AG04450 (cell line): ENCODE measurements around the gene PTBP1. TPM values are rescaled to one million over a fixed set of nuclear protein-coding genes. Genes with fewer than 3 reads are reported as not detected.

Experiments used
- CTCF ChIA-PET: fragments of 300-600, 350-600 bp; formaldehyde crosslinking; extraction: SDS; loops from one replicate; lab custom pipeline; 2022; ENCODE audit warnings: antibody characterized with exemption, inconsistent platforms; lab: Charles Lee
- POLR2A ChIA-PET: fragments of 350-600 bp; formaldehyde crosslinking; extraction: SDS; loops from one replicate; lab custom pipeline; 2021; ENCODE audit warnings: antibody characterized with exemption, inconsistent platforms; lab: Yijun Ruan, JAX
- DNase-seq: peaks from one replicate; pipeline ENCODE4 v3.0.0-alpha.2; 2011; ENCODE audit warnings: low read depth, low spot score
- H3K27ac ChIP-seq: one replicate; pipeline ENCODE4 v1.5.1; 2012; ENCODE audit warnings: low read depth, low read length, control low read depth
- H3K27me3 ChIP-seq: one replicate; pipeline ENCODE4 v1.6.0; 2012; ENCODE audit warnings: low read length; ENCODE audit not compliant: control insufficient read depth, insufficient read depth
- H3K4me3 ChIP-seq: 2 replicates; pipeline ENCODE4 v1.5.1; 2011; ENCODE audit warnings: mild to moderate bottlenecking, low read depth, low read length, control low read depth
- H3K9me3 ChIP-seq: 2 replicates; pipeline ENCODE4 v1.5.1; 2012; ENCODE audit warnings: low read length; ENCODE audit not compliant: control insufficient read depth, insufficient read depth
- polyA plus RNA-seq: library from polyadenylated mRNA; depleted of rRNA; stranded (reverse); fragments of >200 nt; gene quantifications from 2 replicates; pipeline ENCODE4 v1.2.3, GENCODE V29; 2011
- TF ChIP-seq, protein P1 (sequence below): IDR thresholded peaks from 2 replicates; pipeline ENCODE4 v1.5.1; 2011; ENCODE audit warnings: low read depth, low read length, control low read depth, inconsistent platforms

The PTBP1 gene
- polyA plus RNA-seq, 1 experiment: 141 TPM

DNA sequence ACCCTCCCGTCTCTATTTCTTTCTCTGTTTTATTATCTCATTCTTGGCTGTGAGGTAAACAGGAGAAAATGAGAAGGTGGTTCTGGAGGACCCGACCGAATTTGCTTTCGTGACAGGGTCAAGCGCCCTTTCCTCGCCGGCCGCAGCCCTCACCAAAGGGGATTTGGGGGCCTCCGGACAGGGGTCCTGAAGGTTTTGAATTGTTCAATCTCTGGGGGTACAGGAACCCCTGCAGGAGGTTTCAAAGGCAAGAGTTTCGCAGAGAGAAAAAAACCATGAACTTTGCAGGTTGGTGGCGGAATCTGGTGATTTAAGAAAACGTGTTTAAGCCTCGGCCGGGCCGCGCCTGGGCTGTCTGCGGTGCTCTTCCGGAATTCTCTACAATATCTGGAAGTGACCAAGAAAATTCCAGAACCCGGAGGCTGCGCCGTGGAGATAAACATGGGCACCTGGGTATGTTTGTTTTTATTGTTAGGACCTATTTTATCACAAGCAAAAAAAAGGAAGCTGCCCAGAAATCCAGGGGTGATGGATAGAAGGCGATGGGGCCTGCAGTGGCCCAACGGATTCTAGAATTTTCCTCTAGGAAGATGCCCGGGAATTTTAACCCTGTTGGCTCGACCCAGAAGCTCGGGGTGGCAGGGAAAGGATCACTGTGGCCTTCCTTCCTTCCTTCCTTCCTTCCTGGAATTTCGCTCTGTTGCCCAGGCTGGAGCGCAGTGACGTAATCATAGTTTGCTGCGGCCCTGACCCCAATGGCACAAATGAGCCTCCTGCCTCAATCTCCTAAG is 14.2 kb upstream of the PTBP1 start:
- Histone ChIP-seq H3K4me3 (no peak overlapping the region; the same call in 1 of the 2 replicates), H3K27me3 (no peaks in the 10 kb centered on the region), H3K9me3 (peaks cover 4% of the 10 kb centered on the region; the same call in 1 of the 2 replicates), H3K27ac (no peak overlapping the region)
- POLR2A ChIA-PET: no interaction called here
- no peak for DNase-seq
- CTCF ChIA-PET: interaction anchor here (0.7 kb wide), 1 partner anchor 267 kb away, joined by 4 read pairs; no protein-coding TSS in a partner anchor
- TF ChIP-seq, protein P1, sequence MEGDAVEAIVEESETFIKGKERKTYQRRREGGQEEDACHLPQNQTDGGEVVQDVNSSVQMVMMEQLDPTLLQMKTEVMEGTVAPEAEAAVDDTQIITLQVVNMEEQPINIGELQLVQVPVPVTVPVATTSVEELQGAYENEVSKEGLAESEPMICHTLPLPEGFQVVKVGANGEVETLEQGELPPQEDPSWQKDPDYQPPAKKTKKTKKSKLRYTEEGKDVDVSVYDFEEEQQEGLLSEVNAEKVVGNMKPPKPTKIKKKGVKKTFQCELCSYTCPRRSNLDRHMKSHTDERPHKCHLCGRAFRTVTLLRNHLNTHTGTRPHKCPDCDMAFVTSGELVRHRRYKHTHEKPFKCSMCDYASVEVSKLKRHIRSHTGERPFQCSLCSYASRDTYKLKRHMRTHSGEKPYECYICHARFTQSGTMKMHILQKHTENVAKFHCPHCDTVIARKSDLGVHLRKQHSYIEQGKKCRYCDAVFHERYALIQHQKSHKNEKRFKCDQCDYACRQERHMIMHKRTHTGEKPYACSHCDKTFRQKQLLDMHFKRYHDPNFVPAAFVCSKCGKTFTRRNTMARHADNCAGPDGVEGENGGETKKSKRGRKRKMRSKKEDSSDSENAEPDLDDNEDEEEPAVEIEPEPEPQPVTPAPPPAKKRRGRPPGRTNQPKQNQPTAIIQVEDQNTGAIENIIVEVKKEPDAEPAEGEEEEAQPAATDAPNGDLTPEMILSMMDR: no peak

DNA sequence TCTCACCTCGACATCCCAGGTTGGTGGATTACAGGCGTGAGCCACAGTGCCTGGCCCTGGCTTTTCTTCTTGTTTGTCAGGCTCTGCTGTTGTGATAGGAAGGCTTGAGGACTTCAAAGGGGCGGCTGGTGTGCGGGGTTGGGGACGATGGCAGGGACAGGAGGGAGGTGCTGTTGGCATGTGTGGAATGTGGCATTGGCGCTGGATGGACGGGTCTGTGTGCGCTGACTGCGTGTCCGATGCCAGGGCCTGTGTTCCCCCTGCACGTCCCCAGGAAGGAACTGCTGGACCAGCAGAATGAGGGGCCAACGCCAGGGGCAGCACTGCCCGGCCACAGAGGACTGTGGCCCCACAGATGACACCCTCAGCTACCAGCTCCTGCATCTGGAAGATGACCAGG is 12.7 kb upstream of the PTBP1 start:
- Histone ChIP-seq H3K4me3 (no peak overlapping the region), H3K27ac (no peak overlapping the region), H3K27me3 (no peaks in the 10 kb centered on the region), H3K9me3 (peaks cover 1% of the 10 kb centered on the region; the same call in 1 of the 2 replicates)
- TF ChIP-seq, protein P1: no peak
- DNase-seq: no peak
- POLR2A ChIA-PET: interaction anchor here (0.7 kb wide), 1 partner anchor 12 kb away, joined by 3 read pairs; the partner anchor contains the start of gene PTBP1
- CTCF ChIA-PET: no interaction called here

DNA sequence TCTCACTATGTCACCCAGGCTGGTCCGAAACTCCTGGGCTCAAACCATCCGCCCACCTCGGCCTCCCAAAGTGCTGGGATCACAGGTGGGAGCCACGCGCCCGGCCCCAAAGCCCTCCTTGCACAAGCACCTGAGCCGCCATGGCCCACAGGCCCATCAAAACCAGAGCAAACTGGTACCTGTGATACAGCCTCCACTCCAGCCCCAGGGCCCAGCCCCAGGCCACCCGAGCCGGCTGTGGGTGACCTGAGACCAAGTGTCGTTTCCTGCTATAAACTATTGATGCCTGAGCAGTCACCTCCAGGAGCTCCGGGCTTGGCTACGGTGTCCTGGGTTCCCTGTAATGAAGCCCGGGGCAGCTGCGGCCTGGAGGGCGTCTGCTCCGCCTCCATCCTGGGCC is 9.7 kb upstream of the PTBP1 start:
- Histone ChIP-seq H3K4me3 (no peak overlapping the region), H3K27me3 (no peaks in the 10 kb centered on the region), H3K27ac (no peak overlapping the region), H3K9me3 (no peaks in the 10 kb centered on the region; the same call in 1 of the 2 replicates)
- CTCF ChIA-PET: no interaction called here
- TF ChIP-seq, protein P1: no peak
- POLR2A ChIA-PET: no interaction called here
- DNase-seq: no peak

DNA sequence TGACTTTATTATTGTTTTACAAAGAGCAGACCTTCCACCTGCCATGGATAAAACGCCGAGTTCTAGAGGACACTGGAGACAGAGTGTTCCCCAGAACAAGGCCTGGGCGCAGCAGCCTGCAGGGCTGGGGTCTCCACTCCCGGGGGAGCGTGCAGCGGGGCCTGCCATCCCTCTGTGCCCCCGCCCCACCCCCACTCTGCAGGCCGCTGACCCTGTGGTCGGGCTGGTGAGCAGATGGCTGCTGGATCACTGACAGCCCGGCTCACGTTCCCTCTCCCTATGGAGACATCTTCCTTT is 8.6 kb upstream of the PTBP1 start:
- POLR2A ChIA-PET: no interaction called here
- H3K27ac ChIP-seq: no peak overlapping the region
- H3K9me3 ChIP-seq: no peaks in the 10 kb centered on the region; the same call in 1 of the 2 replicates
- H3K4me3 ChIP-seq: no peak overlapping the region
- CTCF ChIA-PET: no interaction called here
- H3K27me3 ChIP-seq: no peaks in the 10 kb centered on the region
- no peak for DNase-seq
- TF ChIP-seq, protein P1: no peak

DNA sequence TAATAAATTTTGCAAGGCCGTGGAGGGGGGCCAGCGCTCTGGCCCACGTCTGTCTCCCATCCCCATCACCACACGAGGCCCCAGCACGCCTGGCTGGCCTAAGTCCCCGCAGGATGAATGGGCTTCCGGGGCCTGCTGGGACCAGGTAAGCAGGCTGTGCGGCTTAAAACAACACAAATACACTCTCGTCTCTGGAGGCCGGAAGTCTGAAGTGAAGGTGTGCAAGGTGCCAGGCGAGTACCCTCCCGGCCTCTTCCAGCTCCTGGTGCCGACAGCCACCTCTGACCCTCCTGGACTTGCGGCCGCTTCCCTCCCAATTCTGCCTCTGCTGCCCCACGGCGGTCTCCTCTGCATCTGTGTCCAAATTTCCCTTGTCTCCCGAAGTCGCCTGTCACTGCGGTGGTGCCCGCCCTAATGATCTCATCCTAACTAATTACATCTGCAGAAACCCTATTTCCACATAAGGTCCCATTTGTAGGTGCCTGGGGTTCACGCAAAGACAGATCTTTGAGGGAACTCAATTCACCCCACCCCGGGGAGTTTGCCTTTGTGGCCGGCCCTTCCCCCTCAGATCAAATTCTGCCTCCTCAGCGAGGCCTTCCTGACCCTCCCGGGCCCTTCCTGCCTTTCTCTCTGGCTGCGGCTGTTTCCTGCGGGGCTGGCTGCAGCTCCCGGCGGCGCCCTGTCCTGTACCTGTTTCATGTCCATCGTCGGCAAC is 8.1 kb upstream of the PTBP1 start:
- Histone ChIP-seq H3K4me3 (no peak overlapping the region), H3K27me3 (no peaks in the 10 kb centered on the region), H3K27ac (no peak overlapping the region), H3K9me3 (no peaks in the 10 kb centered on the region; the same call in 1 of the 2 replicates)
- TF ChIP-seq, protein P1: no peak
- ChIA-PET CTCF (interaction anchor here (0.5 kb wide), 1 partner anchor 18 kb away, joined by 8 read pairs; no protein-coding TSS in a partner anchor), POLR2A (no interaction called here)
- no peak for DNase-seq
